Measurements from ENCODE around the gene JMJD8. TPM values are rescaled to one million over a fixed set of nuclear protein-coding genes. Genes with fewer than 3 reads are reported as not detected.
A peak's percentile ranks its signal among the peaks of the same experiment; 100 is the strongest.

JMJD8 gene
- total and polyA plus RNA-seq, 2 experiments from 2014 or later: 87.9 to 96.3 TPM

- TF ChIP-seq EZH2phosphoT487 (IDR thresholded peaks at IDR 0.05; ENCODE audit: insufficient read depth, low read depth): no peak
- no peak for TF ChIP-seq EZH2 (IDR thresholded peaks at IDR 0.05; ENCODE audit: insufficient read depth, poor library complexity, severe bottlenecking)
- H3K27ac ChIP-seq: peak overlapping the region; percentile 79
- H4K20me1 ChIP-seq (ENCODE audit: insufficient read depth): no peaks in the 10 kb centered on the region
- DNase-seq: peak; percentile 61
- H3K4me3 ChIP-seq: peak overlapping the region; percentile 86
- in situ Hi-C loops (cut with MboI): no loop called here
- no peaks in the 10 kb centered on the region for H3F3A ChIP-seq (ENCODE audit: insufficient read depth)
- H3K36me3 ChIP-seq (ENCODE audit: low read depth): no peaks in the 10 kb centered on the region
- WGBS, 2 experiments (ENCODE audit: low coverage in 1 of 2, low lambda C conversion rate in 2 of 2, missing lambda C conversion rate in 2 of 2): 14 to 19% methylated on average over 22 to 24 of the region's 24 CpGs
- H3K27me3 ChIP-seq (replicated peaks; ENCODE audit: insufficient read depth): no peaks in the 10 kb centered on the region
- peaks cover 33% of the 10 kb centered on the region for H3K79me2 ChIP-seq (ENCODE audit: insufficient read depth)
- peak overlapping the region; percentile 64 for H2AFZ ChIP-seq
- H3K9ac ChIP-seq: peak overlapping the region; percentile 94
- no peaks in the 10 kb centered on the region for H3K9me3 ChIP-seq (ENCODE audit: low read depth)
- H3K4me2 ChIP-seq (ENCODE audit: unreplicated experiment): peak overlapping the region; percentile 97
- no peaks in the 10 kb centered on the region for H3K9me2 ChIP-seq (ENCODE audit: insufficient read depth)
- no peaks in the 10 kb centered on the region; the same call in 1 of the 2 replicates for H3K4me1 ChIP-seq (ENCODE audit: insufficient read depth)
These were observed 35.9 kb downstream of the JMJD8 start for GRCh38 chr16:648071-648780.

- Histone ChIP-seq H3K4me3 (no peak overlapping the region), H3K9ac (peak overlapping the region; percentile 94), H3K4me1 (ENCODE audit: insufficient read depth) (peaks cover 4% of the 10 kb centered on the region; the same call in 1 of the 2 replicates), H3K9me3 (ENCODE audit: low read depth) (no peaks in the 10 kb centered on the region), H3K27me3 (replicated peaks; ENCODE audit: insufficient read depth) (no peaks in the 10 kb centered on the region), H3K27ac (0 out of 2 replicates have a peak overlapping the region, but pooled peaks have one; percentile 79), H3K36me3 (ENCODE audit: low read depth) (no peaks in the 10 kb centered on the region), H4K20me1 (ENCODE audit: insufficient read depth) (no peaks in the 10 kb centered on the region), H2AFZ (no peak overlapping the region), H3F3A (ENCODE audit: insufficient read depth) (no peaks in the 10 kb centered on the region), H3K9me2 (ENCODE audit: insufficient read depth) (no peaks in the 10 kb centered on the region), H3K4me2 (ENCODE audit: unreplicated experiment) (peak overlapping the region; percentile 97), H3K79me2 (ENCODE audit: insufficient read depth) (peaks cover 38% of the 10 kb centered on the region)
- DNase-seq: no peak
- WGBS, 2 experiments (ENCODE audit: low coverage in 1 of 2, low lambda C conversion rate in 2 of 2, missing lambda C conversion rate in 2 of 2): 77 to 90% methylated on average over 19 to 25 of the region's 25 CpGs
- TF ChIP-seq EZH2 (IDR thresholded peaks at IDR 0.05; ENCODE audit: insufficient read depth, poor library complexity, severe bottlenecking) (no peak), EZH2phosphoT487 (IDR thresholded peaks at IDR 0.05; ENCODE audit: insufficient read depth, low read depth) (no peak)
- in situ Hi-C loops (cut with MboI): no loop called here
These were observed 36.8 kb downstream of the JMJD8 start for GRCh38 chr16:647173-647902.

DNA sequence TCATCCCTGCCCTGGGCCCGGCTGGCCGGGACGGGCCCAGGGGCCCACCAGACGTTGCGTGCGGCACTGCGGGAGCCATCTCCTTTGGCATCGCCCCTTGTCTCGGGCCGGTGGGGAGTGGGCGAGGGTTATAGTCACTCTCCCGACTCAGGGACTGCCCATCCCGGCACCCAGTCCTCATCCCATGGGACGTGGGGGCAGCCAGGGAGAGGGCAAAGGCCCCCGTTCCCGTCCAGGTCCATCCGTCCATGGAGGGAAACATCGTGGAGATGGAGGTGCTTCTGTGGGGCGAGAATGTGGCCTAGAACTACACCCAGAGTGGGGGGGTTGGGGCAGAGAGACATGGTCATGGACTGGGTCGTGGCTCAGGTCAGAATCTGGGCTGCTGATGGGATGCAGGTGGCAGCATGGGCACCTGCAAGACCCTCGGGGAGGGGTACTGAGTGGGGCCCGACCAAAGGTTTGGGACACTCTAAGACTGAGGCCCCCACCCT lies 37.4 kb downstream of the JMJD8 start:
- Histone ChIP-seq H3K27me3 (replicated peaks; ENCODE audit: insufficient read depth) (no peaks in the 10 kb centered on the region), H3K4me2 (ENCODE audit: unreplicated experiment) (no peak overlapping the region), H4K20me1 (ENCODE audit: insufficient read depth) (no peaks in the 10 kb centered on the region), H3K79me2 (ENCODE audit: insufficient read depth) (peaks cover 38% of the 10 kb centered on the region), H2AFZ (no peak overlapping the region), H3K27ac (no peak overlapping the region), H3F3A (ENCODE audit: insufficient read depth) (no peaks in the 10 kb centered on the region), H3K9ac (no peak overlapping the region), H3K9me3 (ENCODE audit: low read depth) (no peaks in the 10 kb centered on the region), H3K4me1 (ENCODE audit: insufficient read depth) (peaks cover 4% of the 10 kb centered on the region; the same call in 1 of the 2 replicates), H3K36me3 (ENCODE audit: low read depth) (no peaks in the 10 kb centered on the region), H3K4me3 (no peak overlapping the region), H3K9me2 (ENCODE audit: insufficient read depth) (no peaks in the 10 kb centered on the region)
- no peak for DNase-seq
- in situ Hi-C loops (cut with MboI): no loop called here
- TF ChIP-seq EZH2phosphoT487 (IDR thresholded peaks at IDR 0.05; ENCODE audit: insufficient read depth, low read depth): no peak
- no peak for TF ChIP-seq EZH2 (IDR thresholded peaks at IDR 0.05; ENCODE audit: insufficient read depth, poor library complexity, severe bottlenecking)
- 77 to 81% methylated on average over 12 to 22 of the region's 22 CpGs for WGBS, 2 experiments (ENCODE audit: low coverage in 1 of 2, low lambda C conversion rate in 2 of 2, missing lambda C conversion rate in 2 of 2)

GRCh38 chr16:645852-646678 lies 38.1 kb downstream of the JMJD8 start:
- Histone ChIP-seq H3K9ac (no peak overlapping the region), H3K4me1 (ENCODE audit: insufficient read depth) (peaks cover 4% of the 10 kb centered on the region; the same call in 1 of the 2 replicates), H3K9me2 (ENCODE audit: insufficient read depth) (no peaks in the 10 kb centered on the region), H3K27ac (no peak overlapping the region), H3K27me3 (replicated peaks; ENCODE audit: insufficient read depth) (no peaks in the 10 kb centered on the region), H3K36me3 (ENCODE audit: low read depth) (no peaks in the 10 kb centered on the region), H3K79me2 (ENCODE audit: insufficient read depth) (peaks cover 38% of the 10 kb centered on the region), H3K9me3 (ENCODE audit: low read depth) (no peaks in the 10 kb centered on the region), H2AFZ (no peak overlapping the region), H3F3A (ENCODE audit: insufficient read depth) (no peaks in the 10 kb centered on the region), H4K20me1 (ENCODE audit: insufficient read depth) (no peaks in the 10 kb centered on the region), H3K4me2 (ENCODE audit: unreplicated experiment) (no peak overlapping the region), H3K4me3 (no peak overlapping the region)
- no peak for DNase-seq
- in situ Hi-C loops (cut with MboI): no loop called here
- no peak for TF ChIP-seq EZH2 (IDR thresholded peaks at IDR 0.05; ENCODE audit: insufficient read depth, poor library complexity, severe bottlenecking)
- no peak for TF ChIP-seq EZH2phosphoT487 (IDR thresholded peaks at IDR 0.05; ENCODE audit: insufficient read depth, low read depth)
- 68 to 72% methylated on average over 26 to 32 of the region's 32 CpGs for WGBS, 2 experiments (ENCODE audit: low coverage in 1 of 2, low lambda C conversion rate in 2 of 2, missing lambda C conversion rate in 2 of 2)

Data from GM23248 (cell line).